Ishikawa (cell line): ENCODE results near the gene STPG1.

ENCODE experiments used
- CREB1 ChIP-seq: IDR thresholded peaks from 2 replicates; pipeline ENCODE4 v1.6.1; 2012; ENCODE audit warnings: low read depth
- EGR1 ChIP-seq: IDR thresholded peaks from 2 replicates; pipeline ENCODE4 v1.6.1; 2012
- YY1 ChIP-seq: IDR thresholded peaks from 2 replicates; pipeline ENCODE4 v1.6.1; 2012; ENCODE audit warnings: low read depth
- ZBTB7A ChIP-seq: IDR thresholded peaks from 2 replicates; pipeline ENCODE4 v1.6.1; 2012; ENCODE audit warnings: low read depth

DNA sequence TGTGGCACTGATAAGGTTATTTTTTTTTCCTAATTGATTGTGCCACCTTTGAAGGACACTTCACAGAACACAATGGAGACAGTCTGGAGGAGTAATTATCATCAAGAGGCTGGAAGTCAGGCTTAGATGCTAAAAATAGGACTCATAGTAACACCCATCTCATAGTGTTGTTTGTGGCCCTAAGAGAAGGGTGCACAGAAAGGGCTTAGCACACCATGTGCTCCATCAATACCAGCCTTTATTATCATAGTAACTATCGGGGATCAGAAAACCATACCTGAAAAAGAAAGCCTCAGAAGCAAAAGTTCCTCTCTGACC, 13.9 kb upstream of the STPG1 start:
- TF ChIP-seq YY1 (no peak), ZBTB7A (no peak), CREB1 (no peak), EGR1 (no peak)
